T-helper 1 cell treated with Interleukin-12 subunit alpha and Interleukin-12 subunit beta and Interleukin-4 antibody, amounts not matched to agents 30 ng/mL and 1 ng/mL, for 36 hours (primary cell): ENCODE results near the gene MRFAP1L1. TPM values are rescaled to one million over a fixed set of nuclear protein-coding genes. Genes with fewer than 3 reads are reported as not detected.

ENCODE experiments used
- intact Hi-C: fragments of 100-400 bp; cut with micrococcal nuclease; formaldehyde crosslinking; loops from one replicate; pipeline ENCODE4 v1.15.1; 2024
- total RNA-seq: library from RNA; stranded (reverse); gene quantifications from 2 replicates; pipeline ENCODE4 v1.2.3, GENCODE V29; 2022

MRFAP1L1 gene
- total RNA-seq, 1 donor from 2014 or later = 69.6 TPM

- intact Hi-C loops = loop anchor here (10.0 kb wide), 1 partner anchor 804 kb away; no protein-coding TSS in a partner anchor
Observed at GRCh38 chr4:6668391-6668790, 41.3 kb downstream of the MRFAP1L1 start.

DNA sequence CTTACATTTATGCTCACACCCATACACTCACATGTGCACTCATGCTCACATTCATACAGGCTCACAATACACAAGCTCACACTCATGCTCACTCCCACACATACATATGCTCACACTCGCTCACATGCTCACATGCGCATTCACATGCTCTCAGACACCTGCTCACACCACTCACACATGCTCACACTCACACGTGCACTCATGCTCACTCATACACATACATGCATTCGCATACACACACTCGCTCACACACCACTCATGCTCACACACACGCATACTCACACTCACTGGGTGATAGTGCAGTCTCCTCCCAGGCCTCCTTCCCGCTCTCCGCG lies 44.4 kb downstream of the MRFAP1L1 start:
- intact Hi-C loops = loop anchor here (10.0 kb wide), 1 partner anchor 800 kb away; no protein-coding TSS in a partner anchor

GRCh38 chr4:6663596-6664393 lies 45.9 kb downstream of the MRFAP1L1 start:
- intact Hi-C loops = loop anchor here (10.0 kb wide), 1 partner anchor 799 kb away; no protein-coding TSS in a partner anchor

DNA sequence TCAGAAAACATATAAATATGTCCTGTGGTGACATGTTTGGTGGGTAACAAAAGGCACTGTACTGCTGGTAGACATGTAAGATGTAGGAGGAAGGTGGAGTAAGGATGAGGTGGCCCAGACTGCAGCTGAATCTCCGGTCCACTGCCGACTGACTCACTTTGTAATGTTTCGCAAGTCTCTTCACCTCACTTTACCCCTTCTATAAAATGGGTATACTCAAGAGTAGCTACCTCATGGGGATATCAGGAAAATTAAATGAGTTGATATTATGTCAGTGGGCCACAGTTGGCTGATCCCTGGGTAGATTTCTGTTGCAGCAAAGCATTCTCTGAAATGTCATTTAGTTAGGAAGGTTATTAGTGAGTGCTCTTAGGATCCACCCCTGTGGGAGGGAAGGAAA lies 47.1 kb downstream of the MRFAP1L1 start:
- intact Hi-C loops = loop anchor here (10.0 kb wide), 1 partner anchor 798 kb away; no protein-coding TSS in a partner anchor

DNA sequence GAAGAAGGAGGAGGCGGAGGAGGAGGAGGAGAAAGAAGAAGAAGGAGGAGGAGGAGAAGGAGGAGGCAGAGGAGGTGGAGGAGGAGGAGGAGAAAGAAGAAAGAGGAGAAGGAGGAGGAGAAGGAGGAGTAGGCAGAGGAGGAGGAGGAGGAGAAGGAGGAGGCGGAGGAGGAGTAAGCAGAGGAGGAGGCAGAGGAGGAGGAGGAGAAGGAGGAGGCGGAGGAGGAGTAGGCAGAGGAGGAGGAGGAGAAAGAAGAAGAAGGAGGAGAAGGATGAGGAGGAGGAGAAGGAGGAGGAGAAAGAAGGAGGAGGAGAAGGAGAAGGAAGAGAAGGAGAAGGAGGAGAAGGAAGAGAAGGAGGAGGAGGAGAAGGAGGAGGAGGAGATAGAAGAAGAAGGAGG lies 49.2 kb downstream of the MRFAP1L1 start:
- intact Hi-C loops = loop anchor here (10.0 kb wide), 1 partner anchor 796 kb away; no protein-coding TSS in a partner anchor

DNA sequence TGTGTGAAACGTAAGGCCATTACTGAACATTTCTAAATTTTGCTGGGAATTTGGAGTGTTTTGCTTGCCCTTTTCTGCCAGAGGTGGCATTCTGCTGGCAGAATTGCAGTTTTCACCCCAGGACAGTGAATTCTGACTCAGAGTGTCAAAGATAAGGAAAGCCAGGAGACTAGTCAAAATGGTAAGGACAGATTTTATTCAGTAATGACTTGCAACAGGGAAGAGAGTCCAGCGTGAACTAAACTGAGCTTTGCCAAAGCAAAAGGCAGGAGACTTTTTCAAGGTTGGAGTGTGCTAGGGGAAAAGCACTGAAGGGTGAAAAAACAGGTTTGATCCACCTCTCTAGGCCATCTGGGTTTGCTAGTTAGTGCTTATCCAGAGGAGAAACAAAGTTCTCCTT lies 49.8 kb downstream of the MRFAP1L1 start:
- intact Hi-C loops = loop anchor here (1.0 to 10.0 kb wide), 3 partner anchors 13 to 795 kb away; no protein-coding TSS in a partner anchor

GRCh38 chr4:6658597-6659075 lies 51.0 kb downstream of the MRFAP1L1 start:
- intact Hi-C loops = loop anchor here (1.0 kb wide), 2 partner anchors 15 to 17 kb away; no protein-coding TSS in a partner anchor

- intact Hi-C loops = no loop called here
Observed at GRCh38 chr4:6658209-6658595, 51.5 kb downstream of the MRFAP1L1 start.

Other genes starting within 250 kb of the MRFAP1L1 start
- gene PPP2R2C, start 237.3 kb downstream of the MRFAP1L1 start, total RNA-seq = not detected in 2 replicates
- gene MAN2B2, start 134.7 kb downstream of the MRFAP1L1 start, total RNA-seq = 33.5 and 35.1 TPM in 2 replicates
- 115 and 116 TPM in 2 replicates for gene MRFAP1, start 69.2 kb downstream of the MRFAP1L1 start, total RNA-seq
- gene S100P, start 16.0 kb downstream of the MRFAP1L1 start, total RNA-seq = 15.5 and 18.8 TPM in 2 replicates
- 17.4 and 19.0 TPM in 2 replicates for gene BLOC1S4, start 6.3 kb upstream of the MRFAP1L1 start, total RNA-seq
- 20.1 and 20.4 TPM in 2 replicates for gene KIAA0232, start 72.9 kb upstream of the MRFAP1L1 start, total RNA-seq
- 70.7 and 76.7 TPM in 2 replicates for gene TBC1D14, start 200.0 kb upstream of the MRFAP1L1 start, total RNA-seq